ENCODE results near the gene ALG14. TPM values are rescaled to one million over a fixed set of nuclear protein-coding genes. Genes with fewer than 3 reads are reported as not detected.

Gene ALG14
- total RNA-seq, 1 experiment from 2014 or later = 13.0 TPM

DNA sequence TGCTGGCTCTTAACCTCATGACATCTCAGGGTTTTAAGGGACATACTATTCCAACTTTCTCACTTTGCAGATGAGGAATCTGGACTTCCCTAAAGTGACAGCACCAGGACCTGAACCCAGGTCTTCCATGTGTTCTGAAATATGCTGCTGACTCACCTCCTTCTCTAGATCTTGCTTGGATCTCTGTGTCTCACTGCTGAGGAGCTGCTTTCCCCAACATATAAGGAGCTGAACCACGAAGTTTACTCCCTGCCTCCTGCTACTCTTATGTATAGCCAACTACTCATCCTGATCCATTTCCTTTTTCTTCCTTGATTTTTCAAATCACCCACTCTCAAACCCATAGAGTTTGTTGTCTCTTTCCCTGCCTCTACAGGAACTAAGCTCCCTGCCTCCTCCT, 38.2 kb downstream of the ALG14 start:
- Mint-ChIP-seq H3K36me3 (ENCODE audit: insufficient read depth, unreplicated experiment) (no peaks in the 10 kb centered on the region), H3K4me1 (ENCODE audit: insufficient read depth, unreplicated experiment) (peaks cover 7% of the 10 kb centered on the region), H3K9me3 (ENCODE audit: unreplicated experiment) (no peaks in the 10 kb centered on the region), H3K27ac (ENCODE audit: low read depth, unreplicated experiment) (no peak overlapping the region), H3K4me3 (ENCODE audit: unreplicated experiment) (no peak overlapping the region), H3K27me3 (ENCODE audit: insufficient read depth, unreplicated experiment) (no peaks in the 10 kb centered on the region)
- ChIA-PET CTCF (interaction anchor here (1.1 to 1.2 kb wide), 3 partner anchors 9 to 228 kb away, joined by 3 to 5 read pairs (median 5); no protein-coding TSS in a partner anchor), POLR2A (interaction anchor here (1.0 to 1.9 kb wide), 2 partner anchors 159 to 180 kb away, joined by 4 to 8 read pairs; no protein-coding TSS in a partner anchor)
- BruUV-seq (replicated peaks) = no TSS peak
- DNase-seq (ENCODE audit: unreplicated experiment) = no peak
- intact Hi-C loops (cut with micrococcal nuclease) = no loop called here
- TF ChIP-seq, protein P1, sequence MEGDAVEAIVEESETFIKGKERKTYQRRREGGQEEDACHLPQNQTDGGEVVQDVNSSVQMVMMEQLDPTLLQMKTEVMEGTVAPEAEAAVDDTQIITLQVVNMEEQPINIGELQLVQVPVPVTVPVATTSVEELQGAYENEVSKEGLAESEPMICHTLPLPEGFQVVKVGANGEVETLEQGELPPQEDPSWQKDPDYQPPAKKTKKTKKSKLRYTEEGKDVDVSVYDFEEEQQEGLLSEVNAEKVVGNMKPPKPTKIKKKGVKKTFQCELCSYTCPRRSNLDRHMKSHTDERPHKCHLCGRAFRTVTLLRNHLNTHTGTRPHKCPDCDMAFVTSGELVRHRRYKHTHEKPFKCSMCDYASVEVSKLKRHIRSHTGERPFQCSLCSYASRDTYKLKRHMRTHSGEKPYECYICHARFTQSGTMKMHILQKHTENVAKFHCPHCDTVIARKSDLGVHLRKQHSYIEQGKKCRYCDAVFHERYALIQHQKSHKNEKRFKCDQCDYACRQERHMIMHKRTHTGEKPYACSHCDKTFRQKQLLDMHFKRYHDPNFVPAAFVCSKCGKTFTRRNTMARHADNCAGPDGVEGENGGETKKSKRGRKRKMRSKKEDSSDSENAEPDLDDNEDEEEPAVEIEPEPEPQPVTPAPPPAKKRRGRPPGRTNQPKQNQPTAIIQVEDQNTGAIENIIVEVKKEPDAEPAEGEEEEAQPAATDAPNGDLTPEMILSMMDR (IDR thresholded peaks at IDR 0.05; ENCODE audit: unreplicated experiment) = no peak

- BruUV-seq (replicated peaks) = no TSS peak
- intact Hi-C loops (cut with micrococcal nuclease) = no loop called here
- Mint-ChIP-seq H3K9me3 (ENCODE audit: unreplicated experiment) (no peaks in the 10 kb centered on the region), H3K36me3 (ENCODE audit: insufficient read depth, unreplicated experiment) (no peaks in the 10 kb centered on the region), H3K4me1 (ENCODE audit: insufficient read depth, unreplicated experiment) (peaks cover under 1% of the 10 kb centered on the region), H3K27me3 (ENCODE audit: insufficient read depth, unreplicated experiment) (no peaks in the 10 kb centered on the region), H3K27ac (ENCODE audit: low read depth, unreplicated experiment) (no peak overlapping the region), H3K4me3 (ENCODE audit: unreplicated experiment) (no peak overlapping the region)
- TF ChIP-seq, protein P1 (IDR thresholded peaks at IDR 0.05; ENCODE audit: unreplicated experiment) = no peak
- CTCF ChIA-PET = interaction anchor here (1.1 to 1.2 kb wide), 2 partner anchors 179 to 228 kb away, joined by 3 to 5 read pairs; no protein-coding TSS in a partner anchor
- POLR2A ChIA-PET = interaction anchor here (1.9 kb wide), 1 partner anchor 179 kb away, joined by 8 read pairs; no protein-coding TSS in a partner anchor
- no peak for DNase-seq (ENCODE audit: unreplicated experiment)
These were observed 38.9 kb downstream of the ALG14 start for GRCh38 chr1:95033843-95034242.

GRCh38 chr1:95029532-95029931, 43.2 kb downstream of the ALG14 start:
- POLR2A ChIA-PET = interaction anchor here (0.8 kb wide), 1 partner anchor 166 kb away, joined by 4 read pairs; no protein-coding TSS in a partner anchor
- Mint-ChIP-seq H3K9me3 (ENCODE audit: unreplicated experiment) (no peaks in the 10 kb centered on the region), H3K36me3 (ENCODE audit: insufficient read depth, unreplicated experiment) (no peaks in the 10 kb centered on the region), H3K27ac (ENCODE audit: low read depth, unreplicated experiment) (no peak overlapping the region), H3K27me3 (ENCODE audit: insufficient read depth, unreplicated experiment) (no peaks in the 10 kb centered on the region), H3K4me1 (ENCODE audit: insufficient read depth, unreplicated experiment) (no peaks in the 10 kb centered on the region), H3K4me3 (ENCODE audit: unreplicated experiment) (no peak overlapping the region)
- no TSS peak for BruUV-seq (replicated peaks)
- CTCF ChIA-PET = interaction anchor here (0.6 to 2.0 kb wide), 5 partner anchors 11 to 204 kb away, joined by 3 to 13 read pairs (median 3); partner anchors contain the start of gene RWDD3
- TF ChIP-seq, protein P1 (IDR thresholded peaks at IDR 0.05; ENCODE audit: unreplicated experiment) = no peak
- intact Hi-C loops (cut with micrococcal nuclease) = no loop called here
- no peak for DNase-seq (ENCODE audit: unreplicated experiment)

- intact Hi-C loops (cut with micrococcal nuclease) = no loop called here
- POLR2A ChIA-PET = interaction anchor here (0.7 kb wide), 1 partner anchor 63 kb away, joined by 3 read pairs; no protein-coding TSS in a partner anchor
These were observed 43.8 kb downstream of the ALG14 start for GRCh38 chr1:95028954-95029353.

More at GRCh38 chr1:95028954-95029353, 43.8 kb downstream of the ALG14 start:
- Mint-ChIP-seq H3K4me1 (ENCODE audit: insufficient read depth, unreplicated experiment) (peaks cover 2% of the 10 kb centered on the region), H3K27me3 (ENCODE audit: insufficient read depth, unreplicated experiment) (no peaks in the 10 kb centered on the region), H3K36me3 (ENCODE audit: insufficient read depth, unreplicated experiment) (no peaks in the 10 kb centered on the region), H3K4me3 (ENCODE audit: unreplicated experiment) (no peak overlapping the region), H3K9me3 (ENCODE audit: unreplicated experiment) (no peaks in the 10 kb centered on the region), H3K27ac (ENCODE audit: low read depth, unreplicated experiment) (no peak overlapping the region)
- BruUV-seq (replicated peaks) = no TSS peak
- DNase-seq (ENCODE audit: unreplicated experiment) = no peak
- CTCF ChIA-PET = interaction anchor here (0.6 to 2.0 kb wide), 5 partner anchors 15 to 250 kb away, joined by 3 to 13 read pairs (median 3); no protein-coding TSS in a partner anchor
- TF ChIP-seq, protein P1 (IDR thresholded peaks at IDR 0.05; ENCODE audit: unreplicated experiment) = no peak
